ENCODE measurements around the gene NTN1.
"Not testable (repeated sequence)": the region's sequence is repeated elsewhere in the genome, so short reads cannot be mapped to it uniquely, and the experiment has no call there.

The NTN1 gene

DNA sequence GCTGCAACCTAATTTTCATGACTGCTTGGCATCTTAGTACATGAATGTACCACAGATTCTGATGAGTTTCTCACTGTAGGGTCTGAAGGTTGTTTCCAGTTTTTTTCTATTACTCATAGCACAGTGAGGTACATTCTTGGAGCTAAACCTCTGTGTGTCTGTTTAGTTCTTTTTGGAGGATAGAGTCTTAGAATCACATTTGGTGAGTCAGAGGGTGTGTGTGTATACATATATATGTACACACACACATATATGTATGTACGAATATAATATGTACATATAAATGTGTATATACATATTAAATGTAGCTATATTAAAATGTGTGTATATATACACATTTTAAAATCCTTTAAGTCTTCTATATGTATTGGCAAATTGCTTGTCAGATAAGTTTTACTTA, 72.9 kb downstream of the NTN1 start:
- no peak for DNase-seq

DNA sequence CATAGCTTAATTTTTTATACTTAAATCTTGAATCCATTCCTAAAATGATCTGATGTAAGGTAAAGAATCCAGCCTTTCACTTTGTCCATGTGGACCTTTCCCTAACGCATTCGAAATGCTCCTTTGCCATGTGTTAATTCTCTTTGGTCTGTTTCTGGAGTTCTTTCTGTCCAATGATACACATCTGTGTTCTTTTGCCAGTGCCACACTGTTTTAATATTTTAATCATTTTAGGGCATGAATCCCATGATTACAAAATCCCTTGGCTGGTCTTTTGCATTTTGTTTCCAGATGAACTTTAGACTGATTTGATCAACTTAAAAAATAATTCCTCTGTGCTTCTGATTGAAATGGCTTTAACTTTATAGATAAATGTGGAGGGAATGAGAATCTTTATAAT, 74.1 kb downstream of the NTN1 start:
- DNase-seq = no peak

DNA sequence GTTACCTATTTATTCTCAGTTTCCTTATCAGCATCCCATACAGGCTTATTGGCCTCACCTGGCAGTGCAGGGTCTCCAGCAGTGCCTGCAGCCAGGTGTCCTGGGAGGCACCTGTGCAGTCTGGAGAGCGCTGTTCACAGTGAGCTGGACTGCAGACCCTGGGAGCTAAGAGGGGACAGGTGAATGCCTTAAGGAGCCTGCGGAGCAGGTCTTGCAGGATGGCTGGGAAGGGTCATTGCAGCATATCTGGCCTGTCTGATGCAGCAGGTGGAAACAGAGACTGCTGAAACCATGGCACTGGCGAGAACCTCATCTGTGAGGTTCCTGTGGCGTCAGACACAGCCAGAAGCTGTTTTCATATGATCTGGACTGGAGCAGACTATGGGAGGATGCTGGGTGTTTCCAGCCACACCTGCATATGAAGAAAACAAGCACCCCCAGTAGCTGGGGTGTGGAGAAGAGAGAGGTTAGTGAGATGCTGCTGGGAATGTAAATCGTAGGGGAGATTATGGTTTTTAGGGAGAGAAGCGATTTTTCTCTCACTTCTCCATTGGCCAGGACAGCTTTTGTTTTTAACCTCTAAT, 77.0 kb downstream of the NTN1 start:
- DNase-seq = no peak

GRCh38 chr17:9101356-9101755, 80.0 kb downstream of the NTN1 start:
- no peak for DNase-seq

GRCh38 chr17:9103193-9103592, 81.9 kb downstream of the NTN1 start:
- not testable (repeated sequence) for DNase-seq

DNA sequence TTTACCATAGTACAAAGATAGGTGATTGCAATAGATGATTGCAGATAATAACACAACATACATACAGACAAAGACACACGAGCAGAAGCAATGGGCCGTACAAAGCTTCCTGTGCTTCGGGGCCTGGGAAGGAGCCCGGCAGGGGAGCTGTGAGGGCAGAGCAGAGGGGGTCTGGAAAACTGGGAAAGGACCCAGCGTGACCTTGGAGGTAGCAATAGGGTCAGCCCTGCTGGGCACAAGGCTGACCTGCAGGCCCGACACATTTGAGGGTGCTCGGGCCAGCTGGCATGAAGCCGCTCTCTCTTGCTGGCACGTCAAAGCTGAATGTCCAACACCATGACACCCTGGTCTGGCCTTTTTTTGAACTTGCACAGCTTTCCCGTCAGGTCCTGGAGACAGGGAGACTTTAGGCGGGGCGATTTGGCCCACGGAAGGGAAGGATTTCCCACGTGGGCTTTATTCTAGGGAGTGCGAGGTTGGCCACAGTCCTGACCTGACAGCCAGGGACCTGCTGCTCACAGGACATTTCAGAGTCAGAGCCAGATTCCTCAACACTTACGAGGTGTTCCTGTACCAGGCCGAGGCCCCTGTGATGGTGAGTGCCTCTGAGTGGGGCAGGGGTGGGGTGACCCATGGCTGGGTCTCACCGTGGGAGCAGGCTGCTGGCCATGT, 83.2 kb downstream of the NTN1 start:
- no peak for DNase-seq

GRCh38 chr17:9105068-9105868, 84.0 kb downstream of the NTN1 start:
- no peak for DNase-seq

DNA sequence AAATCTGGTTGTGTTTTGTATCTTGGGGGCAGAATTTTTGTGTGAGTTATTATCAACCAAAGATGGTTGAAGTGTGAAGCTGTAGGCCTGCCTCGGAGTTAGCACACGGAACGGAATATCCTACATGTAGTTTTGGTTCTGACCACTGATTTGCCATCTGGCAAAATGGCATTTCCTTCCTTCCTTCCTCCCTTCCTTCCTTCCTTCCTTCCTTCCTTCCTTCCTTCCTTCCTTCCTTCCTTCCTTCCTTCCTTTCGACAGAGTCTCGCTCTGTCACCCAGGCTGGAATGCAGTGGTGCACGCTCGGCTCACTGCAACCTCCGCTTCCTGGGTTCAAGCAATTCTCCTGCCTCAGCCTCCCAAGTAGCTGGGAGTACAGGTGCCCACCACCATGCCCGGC, 85.0 kb downstream of the NTN1 start:
- not testable (repeated sequence) for DNase-seq

DNA sequence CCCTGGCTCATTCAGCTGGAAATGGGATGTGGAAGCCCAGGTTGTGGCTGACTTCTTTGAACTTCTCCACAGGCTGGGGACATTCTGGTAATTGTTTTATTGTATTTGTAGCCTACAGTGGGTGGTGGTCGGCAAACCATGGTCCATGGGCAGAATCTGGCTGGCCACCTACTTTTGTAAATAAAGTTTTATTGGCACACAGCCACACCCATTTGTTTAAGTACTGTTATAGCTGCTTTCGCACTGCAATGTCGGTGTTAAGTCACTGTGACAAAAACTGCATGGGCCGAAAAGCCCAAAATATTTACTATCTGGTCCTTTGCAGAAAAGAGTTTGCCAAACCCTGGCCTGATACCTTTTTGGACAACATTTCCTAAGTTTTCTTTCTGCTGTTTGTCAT, 86.2 kb downstream of the NTN1 start:
- no peak for DNase-seq

- no peak for DNase-seq
These were observed 86.8 kb downstream of the NTN1 start for GRCh38 chr17:9108146-9108545.

DNA sequence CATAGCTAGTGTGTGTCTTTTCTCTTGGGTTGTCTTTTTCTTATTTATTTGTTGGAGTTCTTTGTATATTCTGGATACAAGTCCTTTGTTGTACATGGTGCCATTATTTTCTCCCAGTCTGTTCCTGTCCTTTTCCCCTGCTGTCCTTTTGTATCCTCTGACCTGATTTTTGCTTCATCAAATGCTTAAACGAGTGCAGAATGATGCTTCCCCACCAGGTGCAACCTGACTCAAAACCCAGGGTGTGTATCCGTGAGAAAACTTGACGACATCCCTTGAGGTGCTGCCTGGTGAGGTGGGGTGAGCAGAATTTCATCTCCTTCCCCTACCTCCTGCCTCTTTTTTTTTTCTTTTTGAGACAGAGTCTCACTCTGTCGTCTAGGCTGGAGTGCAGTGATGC, 88.6 kb downstream of the NTN1 start:
- DNase-seq = no peak

DNA sequence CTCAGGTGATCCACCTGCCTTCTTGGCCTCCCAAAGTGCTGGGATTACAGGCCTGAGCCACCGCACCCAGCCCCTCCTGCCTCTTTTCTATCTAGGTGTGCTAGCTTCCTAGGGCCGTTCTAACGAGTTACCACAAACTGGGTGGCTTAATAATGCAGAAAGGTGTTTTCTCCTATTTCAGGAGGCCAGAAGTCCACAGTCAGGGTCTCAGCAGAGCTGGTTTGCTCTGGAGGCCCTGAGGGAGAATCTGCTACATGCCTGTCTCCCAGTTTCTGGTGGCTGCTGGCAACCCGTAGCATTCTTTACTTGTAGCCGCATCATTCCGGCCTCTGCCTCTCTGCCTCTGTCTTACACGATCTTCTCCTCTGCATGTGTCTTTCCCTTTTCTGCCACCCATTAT, 89.2 kb downstream of the NTN1 start:
- DNase-seq = no peak

- DNase-seq = no peak
These were observed 94.2 kb downstream of the NTN1 start for GRCh38 chr17:9115214-9116191.

DNA sequence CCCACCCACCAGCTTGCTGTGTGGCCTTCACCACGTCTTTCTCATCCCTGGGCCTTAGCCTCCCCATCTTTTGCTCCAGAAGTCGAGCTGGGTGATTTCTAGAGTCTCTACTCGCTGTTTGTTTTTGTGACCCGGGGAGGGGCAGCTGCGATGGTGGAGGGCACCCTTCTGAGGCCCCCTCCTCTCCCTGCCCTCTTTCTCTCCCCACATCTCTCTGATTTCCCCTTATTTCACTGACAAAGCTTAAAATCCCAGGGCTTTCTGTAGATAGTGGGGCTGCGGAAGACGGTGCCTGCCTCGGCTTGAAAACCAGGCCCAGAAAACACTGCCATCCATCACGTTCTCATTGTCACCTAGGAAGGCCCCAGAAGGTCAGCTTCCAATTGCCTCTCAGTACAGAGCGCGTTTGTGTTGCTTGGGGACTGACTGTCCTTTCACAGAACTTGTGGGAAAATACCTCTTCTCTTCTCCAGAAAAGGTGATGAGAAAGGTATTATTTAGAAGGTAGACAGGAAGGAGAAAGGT, 95.1 kb downstream of the NTN1 start:
- DNase-seq = no peak

- no peak for DNase-seq
These were observed 95.7 kb downstream of the NTN1 start for GRCh38 chr17:9116861-9117568.

GRCh38 chr17:9120471-9120870, 99.2 kb downstream of the NTN1 start:
- no peak for DNase-seq

GRCh38 chr17:9121186-9121820, 100.0 kb downstream of the NTN1 start:
- no peak for DNase-seq

- no peak for DNase-seq
These were observed 102.6 kb downstream of the NTN1 start for GRCh38 chr17:9123594-9124553.

DNA sequence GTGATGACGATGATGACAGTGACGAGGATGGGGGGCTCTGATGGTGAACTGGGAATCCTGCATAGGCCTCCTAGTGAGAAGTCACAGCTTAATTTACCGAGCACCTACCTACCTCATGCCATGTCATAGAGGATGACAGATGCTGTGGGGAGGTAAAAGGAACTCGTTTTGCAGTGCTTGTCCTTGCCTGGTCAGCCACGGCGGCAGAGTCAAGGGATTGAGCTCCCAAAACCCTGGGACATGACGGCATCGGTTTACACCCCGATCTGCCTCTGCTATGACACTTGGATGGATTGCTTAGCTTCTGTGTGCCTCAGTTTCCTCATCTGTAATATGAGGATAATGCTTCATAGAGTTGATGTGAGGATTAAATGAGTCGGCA, 103.2 kb downstream of the NTN1 start:
- DNase-seq = no peak

DNA sequence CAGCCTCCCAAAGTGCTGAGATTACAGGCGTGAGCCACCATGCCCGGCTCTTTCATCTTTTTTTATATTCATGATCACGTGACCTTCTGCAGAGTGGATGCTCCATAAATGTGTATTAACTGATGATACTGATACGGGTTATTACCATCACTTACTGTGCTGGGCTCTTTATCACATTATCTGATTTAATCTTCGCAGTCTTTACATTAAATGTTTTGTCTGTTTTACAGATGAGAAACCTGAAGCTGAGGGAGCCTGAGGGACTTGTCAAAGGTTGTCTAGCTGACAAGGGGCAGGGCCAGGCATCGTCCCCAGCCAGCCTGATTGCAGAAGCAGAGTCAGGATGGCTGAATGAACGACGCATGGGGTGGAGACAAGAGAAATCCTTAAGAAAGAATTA, 104.4 kb downstream of the NTN1 start:
- DNase-seq = no peak
